HG03565 (cell line): ENCODE data around the gene ISCU.
"Not testable (repeated sequence)": the region's sequence is repeated elsewhere in the genome, so short reads cannot be mapped to it uniquely, and the experiment has no call there.

ENCODE experiments used
- ATAC-seq: cut with Tn5 transposase; IDR thresholded peaks from one replicate; pipeline ENCODE4 v1.9.1; 2021; ENCODE audit warnings: mild to moderate bottlenecking, moderate library complexity; ENCODE audit not compliant: unreplicated experiment

The ISCU gene

GRCh38 chr12:108586306-108586705 lies 23.9 kb downstream of the ISCU start:
- no peak for ATAC-seq

DNA sequence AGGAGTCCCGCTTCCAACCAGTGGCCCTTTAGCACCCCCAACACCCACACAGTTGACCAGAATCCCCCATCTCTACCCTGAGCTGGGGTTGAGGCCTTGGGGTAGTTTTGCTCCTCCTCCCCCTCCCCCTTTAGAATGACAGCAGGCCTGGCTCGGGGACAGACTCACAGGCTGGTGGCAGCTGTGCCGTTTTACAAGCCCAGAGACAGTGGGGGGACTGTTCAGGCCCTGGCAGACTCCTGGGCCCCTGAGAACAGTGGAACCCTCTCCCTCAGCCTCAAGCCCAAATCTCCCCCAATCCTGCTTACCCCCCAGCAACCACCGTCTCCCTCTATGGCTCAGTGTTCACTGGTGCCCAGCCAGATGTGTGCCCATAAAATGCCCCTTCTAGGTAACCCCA lies 25.4 kb downstream of the ISCU start:
- no peak for ATAC-seq

DNA sequence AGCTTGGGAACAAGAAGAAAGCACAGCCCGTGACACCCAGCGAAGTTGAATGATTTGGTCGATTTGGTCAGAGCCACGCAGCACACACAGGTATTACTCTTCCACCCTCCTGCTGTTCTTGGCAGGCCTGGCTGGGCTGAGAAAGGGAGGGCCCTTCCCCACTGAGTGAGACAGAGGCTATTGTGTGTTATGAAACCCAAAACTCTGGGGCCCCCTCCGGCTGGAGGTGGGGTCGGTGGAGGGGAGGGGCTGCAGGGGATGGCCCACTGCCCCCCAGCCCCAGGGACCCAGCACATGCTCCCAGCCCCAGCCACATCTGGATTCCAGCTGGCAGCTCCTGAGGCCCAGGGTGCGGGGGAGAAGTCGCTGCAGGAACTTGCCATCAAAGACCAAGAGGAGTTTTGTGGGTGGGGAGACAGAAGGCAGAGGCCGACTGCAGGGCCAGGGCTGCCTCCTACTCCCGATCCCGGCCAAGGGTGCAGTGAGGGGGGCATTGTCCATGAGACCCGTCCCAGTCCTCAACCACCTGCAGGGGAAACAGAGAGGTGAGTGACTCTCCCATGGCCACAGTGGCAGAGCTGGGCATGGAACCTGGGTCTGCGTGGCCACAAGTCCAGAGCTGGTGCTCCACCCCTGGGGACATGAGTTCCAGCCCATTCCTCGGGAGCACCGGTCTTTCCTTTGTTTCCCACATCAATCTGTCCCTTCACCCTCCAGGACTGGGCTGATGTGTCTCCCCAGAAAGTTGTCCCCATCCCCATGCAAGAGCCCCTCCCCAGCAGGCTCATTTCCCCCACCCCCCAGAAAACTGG lies 26.8 kb downstream of the ISCU start:
- no peak for ATAC-seq

GRCh38 chr12:108589840-108590229 lies 27.4 kb downstream of the ISCU start:
- ATAC-seq, result no peak

DNA sequence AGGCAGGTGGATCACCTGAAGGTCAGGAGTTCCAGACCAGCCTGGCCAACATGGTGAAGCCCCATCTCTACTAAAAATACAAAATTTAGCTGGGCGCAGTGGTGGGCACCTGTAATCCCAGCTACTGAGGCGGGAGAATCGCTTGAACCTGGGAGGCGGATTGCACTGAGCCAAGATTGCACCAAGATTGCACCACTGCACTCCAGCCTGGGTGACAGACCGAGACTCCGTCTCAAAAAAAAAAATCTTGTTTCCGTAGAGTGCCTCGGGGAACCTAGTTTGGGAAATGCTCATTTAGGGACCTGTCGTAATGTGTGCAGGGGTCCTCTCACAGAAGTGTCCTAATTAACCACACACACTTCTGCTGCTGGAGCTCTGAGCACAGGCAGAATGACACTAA lies 28.1 kb downstream of the ISCU start:
- not testable (repeated sequence) for ATAC-seq

DNA sequence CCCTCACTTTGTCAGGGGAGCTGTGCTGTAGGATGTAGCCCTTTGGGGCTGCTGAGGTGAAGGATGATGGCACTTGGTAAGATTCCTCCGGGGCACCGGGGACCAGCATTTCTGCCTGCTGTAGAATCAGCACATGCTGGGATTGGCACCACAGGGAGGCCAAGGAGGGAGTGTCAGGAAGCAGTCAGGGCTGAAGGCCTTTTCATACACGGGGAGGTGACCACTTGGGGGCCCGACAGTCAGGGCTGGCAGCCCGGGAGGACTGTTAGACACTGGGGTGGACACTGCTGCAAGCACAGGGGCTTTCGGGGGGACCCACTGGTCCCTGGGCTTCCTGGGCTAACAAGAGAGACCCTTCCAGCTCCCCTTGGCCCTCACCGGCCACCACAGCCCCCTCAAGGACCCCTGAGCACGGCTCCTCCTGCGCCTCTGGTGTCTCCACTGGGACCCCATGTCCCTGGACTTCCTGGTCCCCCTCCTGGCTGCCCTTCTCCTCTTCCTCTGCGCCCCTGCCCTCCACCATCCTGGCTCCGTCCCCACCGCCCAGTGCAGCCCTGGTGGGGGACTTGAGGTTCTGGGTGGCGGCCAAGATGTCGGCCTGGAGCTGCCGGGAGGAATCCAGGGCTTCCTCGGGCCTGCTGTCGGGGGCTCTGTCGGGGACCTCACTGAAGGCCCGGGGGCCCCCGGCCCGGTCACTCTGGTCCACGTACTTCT lies 29.0 kb downstream of the ISCU start:
- ATAC-seq, result no peak

DNA sequence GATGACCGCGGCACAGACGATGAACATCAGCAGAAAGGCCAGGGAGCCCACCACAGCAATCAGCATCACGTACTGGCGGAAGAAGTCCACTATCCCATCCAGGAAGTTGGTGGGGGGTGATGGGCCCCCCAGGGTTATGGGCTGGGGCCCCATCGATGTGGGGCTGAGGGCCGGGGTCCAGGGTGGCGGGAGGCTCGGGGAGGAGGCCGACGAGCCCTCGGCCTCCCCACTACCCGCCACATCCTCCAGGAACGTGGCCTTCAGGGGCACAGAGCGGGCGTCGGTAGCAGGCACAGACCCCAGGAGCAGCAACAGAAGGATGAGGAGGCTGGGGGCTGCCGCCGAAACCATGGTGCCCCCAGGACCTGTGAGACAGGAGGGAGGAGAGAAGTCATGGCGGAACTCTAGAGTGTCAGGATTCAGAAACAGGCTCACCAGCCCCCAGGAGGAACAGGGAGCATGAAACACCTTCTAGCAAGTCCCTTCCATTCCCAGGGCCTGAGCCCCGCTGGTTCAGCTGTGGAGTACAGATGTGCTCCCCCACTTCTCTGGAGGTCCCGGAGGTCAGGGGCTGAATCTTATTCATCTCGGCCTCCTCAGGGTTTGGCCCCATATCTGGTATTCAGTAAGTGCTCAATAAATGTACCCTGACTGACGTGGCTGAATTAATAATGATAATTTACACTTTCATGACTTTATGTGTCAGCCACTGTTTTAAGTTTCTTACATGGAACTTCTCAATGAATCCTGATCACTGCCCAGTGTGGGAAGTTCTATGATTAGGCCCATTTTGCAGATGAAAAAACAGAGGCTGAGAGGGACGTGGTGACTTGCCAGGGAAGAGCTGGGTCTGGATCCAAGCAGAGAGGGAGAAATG lies 29.9 kb downstream of the ISCU start:
- no peak for ATAC-seq

DNA sequence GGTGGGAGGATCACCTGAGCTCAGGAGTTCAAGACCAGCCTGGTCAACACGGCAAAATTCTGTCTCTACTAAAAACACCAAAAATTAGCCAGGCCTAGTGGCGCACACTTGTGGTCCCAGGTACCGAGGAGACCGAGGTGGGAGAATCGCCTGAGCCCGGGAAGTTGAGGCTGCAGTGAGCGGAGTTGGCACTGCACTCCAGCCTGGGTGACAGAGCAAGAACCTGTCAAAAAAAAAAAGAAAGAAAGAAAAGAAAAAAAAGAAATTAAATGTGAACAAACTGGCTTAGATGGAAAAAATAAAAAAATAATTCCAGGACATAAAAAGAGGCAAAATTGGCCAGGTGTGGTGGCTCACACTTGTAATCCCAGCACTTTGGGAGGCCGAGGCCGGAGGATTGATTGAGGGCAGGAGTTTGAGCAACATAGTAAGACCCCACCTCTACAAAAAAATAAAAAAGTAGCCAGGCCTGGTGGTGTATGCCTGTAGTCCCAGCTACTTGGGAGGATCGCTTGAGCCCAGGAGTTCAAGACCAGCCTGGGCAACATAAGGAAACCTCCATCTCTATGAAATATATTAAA lies 32.0 kb downstream of the ISCU start:
- no peak for ATAC-seq

GRCh38 chr12:108594960-108595710 lies 32.7 kb downstream of the ISCU start:
- ATAC-seq, result no peak

DNA sequence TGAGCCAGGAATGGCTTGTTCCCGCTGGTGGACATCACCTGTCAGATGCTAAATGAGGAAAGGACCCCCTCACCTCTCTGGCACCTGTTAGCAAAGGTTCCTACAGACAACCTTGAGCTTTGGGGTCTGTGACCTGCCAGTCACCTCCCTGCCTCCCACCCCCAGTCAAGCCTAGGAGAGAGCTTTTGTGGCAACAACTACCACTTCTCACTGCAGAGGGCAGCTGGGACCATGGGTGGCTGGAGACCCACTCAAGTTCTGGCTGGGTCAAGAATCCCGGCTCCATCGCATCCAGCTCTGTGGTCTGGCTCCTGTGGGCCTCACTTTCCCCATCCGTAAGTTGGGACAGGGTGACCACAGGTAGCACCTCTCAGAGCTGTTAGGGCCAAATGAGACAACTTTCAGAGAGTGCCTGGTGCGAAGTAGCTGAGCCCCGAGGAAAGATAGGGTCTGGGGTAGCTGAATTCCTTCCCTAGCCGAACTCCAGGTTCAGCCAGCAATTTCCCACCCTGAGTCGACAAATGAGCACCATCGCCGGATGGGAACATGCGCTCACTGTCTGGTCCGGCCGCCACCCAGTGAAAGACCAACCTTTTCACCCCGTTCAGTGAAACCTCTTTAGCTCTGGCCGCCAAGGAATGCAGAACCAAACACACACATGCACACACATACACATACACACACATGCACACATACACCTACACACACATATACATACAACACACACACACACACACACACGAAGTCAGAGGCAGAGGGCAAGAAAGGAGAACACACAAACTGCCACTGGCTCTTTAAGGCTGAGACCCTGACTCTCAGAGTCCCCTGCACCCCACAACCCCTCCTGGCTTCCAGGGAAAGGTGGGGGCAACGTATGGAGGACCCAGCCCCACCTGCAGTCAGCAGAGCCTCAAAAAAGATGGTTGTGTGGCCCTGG lies 33.6 kb downstream of the ISCU start:
- no peak for ATAC-seq

GRCh38 chr12:108596854-108597558 lies 34.6 kb downstream of the ISCU start:
- no peak for ATAC-seq

GRCh38 chr12:108597559-108598471 lies 35.4 kb downstream of the ISCU start, which contains the start of gene TMEM119:
TSS of gene TMEM119 (minus strand) at chr12:108598084. CDS start at chr12:108592383, 5,701 bp downstream.
- no peak for ATAC-seq

DNA sequence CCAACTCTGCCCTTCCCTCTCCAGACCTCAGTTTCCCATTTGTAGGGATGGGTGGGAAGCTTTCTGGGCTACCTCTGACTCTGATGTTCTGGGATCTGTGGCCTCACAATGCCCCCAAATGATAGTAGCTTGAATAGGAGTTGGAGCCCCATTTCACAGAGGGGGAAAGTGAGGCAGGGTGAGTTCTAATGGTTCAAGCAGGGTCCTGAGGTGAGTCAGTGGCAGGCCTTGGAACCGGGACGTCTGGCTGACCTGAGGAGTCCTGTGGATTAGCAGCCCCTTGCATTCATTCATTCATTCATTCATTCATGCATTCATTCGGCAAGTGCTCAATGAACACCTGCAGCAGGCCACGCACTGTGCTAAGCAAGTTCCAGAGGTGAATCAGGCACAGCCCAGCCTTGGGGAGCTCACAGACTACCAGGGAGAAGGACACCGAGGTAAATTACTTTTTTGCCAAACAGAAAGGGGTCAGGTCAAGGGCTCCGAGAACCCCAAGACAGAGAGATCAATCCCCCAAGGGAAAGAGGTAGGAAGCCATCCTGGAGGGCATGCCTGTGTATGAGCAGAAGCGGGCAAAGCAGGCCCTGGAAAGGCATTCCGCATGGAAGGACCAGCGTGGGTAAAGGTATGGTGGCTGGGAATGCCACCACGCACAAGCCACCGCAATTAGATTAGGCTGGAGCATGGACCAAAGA lies 36.3 kb downstream of the ISCU start:
- no peak for ATAC-seq

DNA sequence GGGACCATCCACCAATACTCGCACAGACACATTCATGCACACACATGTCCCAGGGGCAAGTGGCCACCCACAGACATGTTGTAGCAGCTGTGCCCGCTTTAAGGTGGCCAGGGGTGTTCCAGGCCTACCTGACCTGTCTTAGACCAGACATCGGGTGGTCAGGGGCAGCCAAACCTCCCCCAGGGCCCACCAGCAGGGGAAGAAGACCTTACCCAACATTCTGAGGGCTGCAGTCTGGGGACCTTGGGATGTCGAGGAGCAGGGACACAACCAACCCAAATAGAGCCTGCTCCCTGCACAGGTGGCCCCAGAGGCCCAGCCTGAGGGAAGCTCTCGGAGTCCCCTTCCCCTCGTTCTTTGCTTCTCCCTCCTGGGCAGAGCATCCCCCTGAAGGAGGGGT lies 37.1 kb downstream of the ISCU start:
- no peak for ATAC-seq

- ATAC-seq, result no peak
Observed at GRCh38 chr12:108599948-108600701, 37.7 kb downstream of the ISCU start.

GRCh38 chr12:108600702-108601007 lies 38.3 kb downstream of the ISCU start:
- ATAC-seq, result no peak
